Skin epidermis (tissue), 12 donors: ENCODE results near the gene RNPEPL1.
"Not testable (repeated sequence)": the region's sequence is repeated elsewhere in the genome, so short reads cannot be mapped to it uniquely, and the experiment has no call there.

Experiments used
- H3K27ac ChIP-seq, 21 experiments: fragments of 200-600 bp; sonication (generic) in 11 of 21; one replicate each; pipeline ENCODE4 v1.5.0; 2020; ENCODE audit warnings: mild to moderate bottlenecking in 3 of 21, inconsistent platforms in 2 of 21, moderate library complexity in 2 of 21
- H3K4me3 ChIP-seq, 7 experiments: fragments of 200-600 bp; sonication (generic) in 2 of 7; one replicate each; pipeline ENCODE4 v1.5.0; 2020; ENCODE audit warnings: inconsistent platforms in 2 of 7, mild to moderate bottlenecking in 2 of 7, moderate library complexity in 1 of 7

The RNPEPL1 gene

DNA sequence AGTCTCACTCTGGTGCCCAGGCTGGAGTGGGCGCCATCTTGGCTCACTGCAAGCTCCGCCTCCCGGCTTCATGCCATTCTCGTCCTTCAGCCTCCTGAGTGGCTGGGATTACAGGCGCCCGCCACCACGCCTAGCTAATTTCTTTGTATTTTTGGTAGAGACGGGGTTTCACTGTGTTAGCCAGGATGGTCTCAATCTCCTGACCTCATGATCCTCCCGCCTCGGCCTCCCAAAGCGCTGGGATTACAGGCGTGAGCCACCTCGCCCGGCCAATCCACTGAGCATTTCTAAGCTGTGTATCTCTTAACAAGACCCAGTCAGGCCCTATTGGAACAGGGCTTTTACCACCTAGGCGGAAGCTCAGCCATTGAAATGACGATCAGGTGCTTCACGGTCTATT, 5.1 kb upstream of the RNPEPL1 start:
- H3K4me3 ChIP-seq, result not testable (repeated sequence)
- H3K27ac ChIP-seq, result peak overlapping the region in 3 of 21 experiments; percentile 21 to 100 (median 24)

DNA sequence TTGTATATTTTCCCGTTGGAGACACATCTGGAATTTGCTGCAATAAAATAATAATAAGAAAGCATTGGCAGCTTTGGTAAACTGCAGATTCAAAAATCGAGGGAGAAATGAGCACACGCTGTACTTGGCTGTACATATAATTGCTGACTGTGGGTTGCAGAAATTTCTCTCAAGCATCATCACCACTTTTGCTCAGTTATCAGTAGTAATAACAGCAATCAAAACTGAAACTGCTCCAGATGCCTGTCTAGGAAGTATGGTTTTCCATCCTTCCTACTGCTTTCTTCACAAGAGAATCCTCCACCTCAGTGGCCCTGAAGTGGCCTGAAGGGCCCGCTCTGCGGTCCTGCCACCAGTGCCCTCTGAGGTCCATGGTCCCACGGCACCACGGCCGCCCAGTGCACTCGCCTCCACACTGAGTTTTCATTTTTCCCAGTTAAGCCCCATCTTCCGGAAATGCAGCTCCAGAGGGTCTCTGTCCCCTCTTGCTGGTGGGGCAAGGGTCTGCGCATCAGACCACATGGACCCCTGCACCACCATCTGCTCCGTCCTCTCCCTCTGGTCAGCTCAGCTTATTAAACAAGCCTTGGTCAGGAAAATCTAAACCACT, 4.2 kb upstream of the RNPEPL1 start:
- Histone ChIP-seq H3K27ac (peak overlapping the region in 12 of 21 experiments; percentile 30 to 95 (median 88)), H3K4me3 (no peak overlapping the region)

DNA sequence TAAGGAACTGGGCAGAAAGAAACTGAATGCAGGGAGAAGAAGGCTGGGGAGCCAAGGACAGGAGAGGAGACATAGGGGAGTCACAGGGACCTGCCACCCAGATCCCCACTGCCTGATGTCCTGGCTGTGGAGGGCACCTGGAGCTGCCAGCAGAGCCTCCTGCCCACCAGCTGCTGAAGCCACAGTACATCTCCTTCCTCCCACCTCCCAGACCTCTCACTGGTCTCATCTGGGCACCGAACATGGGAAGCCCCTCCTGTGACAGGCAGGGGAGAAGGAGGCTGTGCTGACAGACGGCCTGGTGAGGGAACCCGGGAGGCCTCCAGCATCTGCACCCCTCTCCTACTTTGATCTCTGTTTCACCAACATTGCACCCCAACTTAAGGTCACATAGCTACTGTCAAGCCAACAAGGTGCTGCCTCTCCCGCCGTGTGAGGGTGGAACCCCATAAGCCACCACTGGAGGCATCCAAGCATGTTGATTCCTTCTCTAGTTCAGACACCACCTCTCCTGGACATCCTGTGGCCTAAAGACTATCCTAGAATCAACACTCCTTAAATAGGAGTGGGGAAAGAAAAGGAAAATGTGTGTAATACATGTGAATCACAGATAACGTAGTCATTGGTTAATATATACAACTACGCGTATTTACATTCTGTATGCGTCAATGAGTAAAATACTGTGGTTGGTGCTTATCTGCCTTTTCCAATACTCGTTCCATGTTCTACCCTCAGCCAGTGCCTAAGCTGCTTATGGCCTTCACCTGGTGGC, 3.5 kb upstream of the RNPEPL1 start:
- Histone ChIP-seq H3K4me3 (peak overlapping the region in 2 of 7 experiments; percentile 58 to 74), H3K27ac (peak overlapping the region in 20 of 21 experiments; percentile 69 to 95 (median 88))

DNA sequence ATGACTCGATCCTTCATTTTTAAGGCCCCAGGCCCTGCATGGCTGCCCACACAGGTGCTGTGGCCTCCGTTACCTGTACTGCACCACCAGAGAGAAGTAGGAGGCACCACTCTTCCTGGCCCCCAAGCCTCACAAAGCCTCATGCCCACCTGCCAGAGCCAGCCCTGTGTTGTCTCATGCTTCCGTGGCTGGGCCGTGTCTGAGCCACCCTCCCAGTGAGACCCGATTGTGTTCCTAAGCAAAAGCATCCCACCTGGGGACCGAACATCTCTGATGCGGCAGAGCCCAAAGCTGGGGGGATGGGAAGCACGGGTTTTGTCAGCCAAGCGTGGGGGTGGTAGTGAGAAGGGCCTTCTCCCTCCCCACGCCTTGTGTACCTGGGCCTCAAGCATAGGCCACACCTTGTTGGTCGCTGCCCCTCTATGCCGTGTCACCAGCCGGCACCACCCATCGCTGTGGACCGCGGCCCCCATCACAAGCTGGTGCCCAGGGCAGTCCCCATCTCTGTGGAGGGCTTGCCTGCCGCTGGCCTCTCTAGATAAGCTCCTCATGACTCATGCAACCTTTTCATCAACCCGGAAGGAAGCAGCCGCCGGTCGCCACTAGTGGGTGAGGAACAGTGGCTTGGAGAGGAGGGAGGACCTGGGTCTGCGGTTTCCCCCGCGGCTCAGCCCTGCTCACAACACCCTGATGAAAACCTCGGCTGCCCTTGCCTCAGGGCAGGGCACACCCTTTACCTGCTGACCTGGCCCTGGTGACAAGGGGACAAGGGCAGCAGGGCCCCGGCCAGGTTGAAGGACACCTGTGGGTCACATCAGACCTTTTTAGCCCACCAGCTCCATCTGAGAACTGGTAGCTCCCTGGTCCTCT, 2.7 kb upstream of the RNPEPL1 start:
- peak overlapping the region; percentile 6 to 75 (median 58) for H3K4me3 ChIP-seq
- H3K27ac ChIP-seq, result peak overlapping the region; percentile 69 to 95 (median 87)

DNA sequence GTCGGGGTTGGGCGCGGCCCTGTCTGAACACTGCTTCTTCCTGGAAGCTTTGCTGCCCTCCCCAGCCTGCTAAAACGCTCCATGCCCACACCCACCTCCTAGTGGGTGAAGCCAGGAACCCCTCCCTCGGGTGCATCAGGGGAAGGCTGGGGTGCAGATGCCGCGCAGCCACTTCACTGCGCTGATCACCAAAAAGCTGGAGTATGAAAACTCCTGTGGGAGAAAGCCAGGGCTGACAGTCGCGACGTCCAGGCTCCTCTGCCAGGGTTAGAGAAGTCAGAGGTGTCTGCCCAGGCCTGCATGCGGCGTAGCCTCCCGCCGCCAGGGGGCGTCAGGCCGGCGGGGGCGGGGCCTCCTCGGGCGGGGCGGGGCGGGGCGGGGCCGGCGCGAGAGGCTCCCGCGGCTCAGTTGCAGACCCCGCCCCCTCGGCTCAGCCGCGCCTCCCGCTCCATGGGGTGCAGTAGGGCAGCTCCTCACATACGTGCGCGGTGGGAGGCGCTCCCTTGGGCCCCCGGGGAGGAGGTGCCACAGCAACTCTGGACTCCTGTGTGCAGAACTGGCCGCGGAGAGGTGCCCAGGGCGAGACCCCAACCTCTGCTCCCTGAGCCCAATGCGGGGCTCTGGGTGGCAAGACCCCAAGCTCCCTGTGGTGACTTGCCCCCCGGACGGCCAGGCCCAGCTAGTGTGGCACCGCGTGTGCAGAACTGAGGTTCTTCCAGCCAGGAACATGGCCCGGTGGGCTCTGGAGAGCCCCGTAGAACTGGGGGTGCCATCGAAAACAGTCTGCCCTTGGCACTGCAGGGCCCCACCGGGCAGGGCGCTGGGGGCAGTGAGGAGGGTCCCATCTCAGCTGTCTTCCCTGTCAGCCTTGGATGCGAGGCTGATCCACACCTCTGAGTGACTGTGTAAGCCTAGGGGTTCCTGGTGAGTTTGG, 1.8 kb upstream of the RNPEPL1 start:
- peak overlapping the region; percentile 69 to 95 (median 91) for H3K27ac ChIP-seq
- peak overlapping the region; percentile 55 to 75 (median 61) for H3K4me3 ChIP-seq

DNA sequence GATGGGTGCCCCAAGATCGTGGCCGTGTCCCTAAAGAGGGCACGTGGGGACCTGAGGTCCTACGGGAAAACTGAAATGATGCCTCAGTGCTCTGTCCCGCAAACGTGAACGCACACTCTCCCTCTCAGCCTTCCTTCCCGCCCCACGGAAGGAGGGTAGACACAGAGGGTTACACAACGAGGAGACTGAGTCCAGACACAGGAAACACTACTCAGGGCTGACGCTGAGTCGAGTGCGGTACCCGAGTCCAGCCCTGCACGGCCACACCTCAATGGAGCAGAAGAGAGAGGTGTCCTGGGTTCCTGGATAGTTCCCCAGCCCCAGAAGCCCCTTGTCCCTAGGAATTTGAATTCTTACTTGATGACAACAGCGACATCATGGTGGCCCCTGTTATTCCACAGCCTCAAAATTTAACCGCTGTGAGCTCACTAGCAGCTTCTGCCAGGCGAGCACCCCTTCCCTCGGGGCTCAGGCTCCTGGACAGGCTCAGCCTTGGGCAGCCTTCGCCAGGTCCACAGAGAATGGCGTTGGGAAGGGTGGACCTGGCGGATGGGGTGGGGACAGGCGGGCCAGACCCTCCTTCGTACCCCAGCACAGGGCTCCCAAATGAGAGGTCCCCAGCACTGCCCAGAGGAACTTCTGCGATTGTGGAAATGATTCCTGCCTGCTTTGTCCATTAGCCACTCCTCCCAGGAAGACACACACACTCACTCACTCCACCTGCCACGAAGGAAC, 980 bp upstream of the RNPEPL1 start:
- Histone ChIP-seq H3K27ac (peak overlapping the region; percentile 37 to 95 (median 91)), H3K4me3 (peak overlapping the region; percentile 55 to 75 (median 61))

DNA sequence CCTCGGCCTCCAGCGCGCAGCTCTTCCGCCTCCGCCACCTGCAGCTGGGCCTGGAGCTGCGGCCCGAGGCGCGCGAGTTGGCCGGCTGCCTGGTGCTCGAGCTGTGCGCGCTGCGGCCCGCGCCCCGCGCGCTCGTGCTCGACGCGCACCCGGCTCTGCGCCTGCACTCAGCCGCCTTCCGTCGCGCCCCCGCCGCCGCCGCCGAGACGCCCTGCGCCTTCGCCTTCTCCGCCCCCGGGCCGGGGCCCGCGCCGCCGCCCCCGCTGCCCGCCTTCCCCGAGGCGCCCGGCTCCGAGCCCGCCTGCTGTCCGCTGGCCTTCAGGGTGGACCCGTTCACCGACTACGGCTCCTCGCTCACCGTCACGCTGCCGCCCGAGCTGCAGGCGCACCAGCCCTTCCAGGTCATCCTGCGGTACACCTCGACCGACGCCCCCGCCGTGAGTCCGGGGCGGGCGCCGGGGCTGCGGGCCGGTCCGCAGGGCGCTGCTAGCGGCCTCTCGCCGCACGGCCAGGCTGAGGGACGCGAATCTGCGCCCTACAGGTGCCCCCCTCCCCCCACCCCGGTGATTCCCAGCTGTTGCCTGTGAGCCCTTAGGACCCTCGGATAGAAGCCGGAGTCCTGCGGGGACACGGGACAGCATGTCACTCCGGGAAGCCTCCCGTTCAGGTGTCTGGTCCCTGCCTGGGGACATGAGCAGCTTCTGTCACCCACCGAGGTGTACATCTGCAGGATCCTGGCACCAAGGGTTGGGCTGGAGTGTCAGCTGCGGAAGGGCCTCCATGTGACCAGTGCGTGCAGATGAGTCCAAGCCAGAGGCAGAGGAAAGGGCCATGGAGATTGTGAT, 616 bp downstream of the RNPEPL1 start:
- Histone ChIP-seq H3K27ac (peak overlapping the region in 20 of 21 experiments; percentile 47 to 90 (median 78)), H3K4me3 (peak overlapping the region; percentile 67 to 79 (median 71))

DNA sequence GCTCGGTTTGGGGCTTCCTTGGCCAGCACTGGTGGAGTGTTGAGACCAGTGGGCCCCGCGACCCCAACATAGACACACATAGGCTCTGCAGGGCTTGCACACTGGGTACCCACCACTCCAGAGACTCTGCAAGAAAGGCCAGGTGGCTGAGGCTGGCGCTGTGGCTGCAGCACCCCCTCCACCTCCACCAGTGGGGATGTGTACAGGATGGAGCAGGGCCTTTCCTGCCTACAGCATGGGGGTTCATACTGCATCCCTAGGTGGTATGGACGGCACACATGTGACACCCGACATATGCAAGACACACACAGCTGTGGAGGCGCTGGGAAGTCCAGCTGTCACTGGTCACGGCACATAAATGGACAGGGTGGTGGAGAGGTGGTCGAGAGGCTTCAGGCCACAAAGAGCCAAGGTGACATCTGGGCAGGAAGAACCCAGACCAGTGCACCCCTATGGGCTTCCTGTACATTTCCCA, 1.3 kb downstream of the RNPEPL1 start:
- Histone ChIP-seq H3K4me3 (peak overlapping the region; percentile 67 to 79 (median 71)), H3K27ac (peak overlapping the region in 13 of 21 experiments; percentile 10 to 90 (median 80))

DNA sequence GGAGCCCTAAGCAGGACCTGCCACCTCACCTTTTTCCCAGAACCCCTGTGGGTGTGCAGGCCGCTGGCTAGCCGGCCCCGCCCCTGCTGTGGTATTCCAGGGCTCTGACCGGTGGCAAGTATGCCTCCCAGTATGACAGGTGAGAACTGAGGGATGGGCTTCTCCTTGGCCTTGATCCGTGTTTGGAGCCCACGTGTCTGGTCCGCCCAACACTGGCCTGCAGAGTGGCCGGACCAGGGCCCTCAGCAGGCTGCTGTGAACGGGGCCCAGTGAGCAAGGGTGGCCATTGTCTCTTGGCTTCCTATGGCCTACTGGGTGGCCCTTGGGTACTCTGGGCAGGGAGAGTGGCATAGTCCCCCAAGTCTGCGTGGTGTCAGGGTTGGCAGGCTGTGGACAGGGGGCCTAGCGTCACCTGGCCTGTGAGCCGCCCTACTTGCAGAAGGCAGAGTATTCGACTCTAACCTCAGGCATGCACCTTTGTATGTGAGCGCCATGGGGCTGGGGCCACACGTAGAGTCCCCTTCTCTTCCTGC, 1.8 kb downstream of the RNPEPL1 start:
- peak overlapping the region in 6 of 21 experiments; percentile 10 to 86 (median 80) for H3K27ac ChIP-seq
- peak overlapping the region in 1 of 7 experiments; percentile 71 for H3K4me3 ChIP-seq

DNA sequence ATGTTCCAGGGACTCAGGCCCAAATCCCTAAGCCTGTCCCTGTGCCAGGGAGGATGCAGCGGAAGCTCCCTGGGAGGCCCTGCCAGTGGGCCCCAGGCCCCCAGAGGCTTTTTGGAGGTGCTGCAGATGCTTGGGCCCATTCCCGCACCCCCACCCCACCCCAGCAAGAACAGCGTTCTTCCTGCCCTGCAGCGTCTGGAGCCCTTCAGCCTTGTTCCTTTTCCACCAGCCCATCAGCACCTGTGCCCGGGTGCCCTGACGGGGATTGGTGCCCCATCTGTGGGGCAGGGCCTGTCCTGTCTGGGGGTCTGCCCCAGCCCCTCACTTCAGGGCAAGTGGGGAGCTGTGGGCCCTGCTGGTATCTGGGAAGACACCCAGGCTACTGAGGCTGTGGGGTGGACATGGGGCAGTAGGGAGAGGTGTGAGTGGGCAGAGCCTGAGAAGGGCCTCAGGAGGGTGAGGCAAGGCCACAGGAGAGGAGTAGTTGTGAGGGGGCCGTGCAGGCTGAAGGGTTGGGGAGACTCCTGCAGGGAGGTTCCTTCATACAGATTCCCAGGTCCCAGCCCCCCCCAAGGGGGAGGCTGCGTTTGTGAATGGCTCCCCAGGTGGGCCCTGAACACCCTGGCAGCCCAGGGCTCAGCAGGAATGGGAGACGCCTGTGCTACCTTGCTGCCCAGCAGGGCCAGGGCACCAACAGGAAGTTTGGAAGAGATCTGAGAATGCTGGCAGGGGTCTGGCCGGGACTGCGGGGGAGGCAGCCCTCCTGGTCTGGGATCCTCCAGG, 2.4 kb downstream of the RNPEPL1 start:
- H3K27ac ChIP-seq, result peak overlapping the region in 2 of 21 experiments; percentile 7 to 80
- no peak overlapping the region for H3K4me3 ChIP-seq

DNA sequence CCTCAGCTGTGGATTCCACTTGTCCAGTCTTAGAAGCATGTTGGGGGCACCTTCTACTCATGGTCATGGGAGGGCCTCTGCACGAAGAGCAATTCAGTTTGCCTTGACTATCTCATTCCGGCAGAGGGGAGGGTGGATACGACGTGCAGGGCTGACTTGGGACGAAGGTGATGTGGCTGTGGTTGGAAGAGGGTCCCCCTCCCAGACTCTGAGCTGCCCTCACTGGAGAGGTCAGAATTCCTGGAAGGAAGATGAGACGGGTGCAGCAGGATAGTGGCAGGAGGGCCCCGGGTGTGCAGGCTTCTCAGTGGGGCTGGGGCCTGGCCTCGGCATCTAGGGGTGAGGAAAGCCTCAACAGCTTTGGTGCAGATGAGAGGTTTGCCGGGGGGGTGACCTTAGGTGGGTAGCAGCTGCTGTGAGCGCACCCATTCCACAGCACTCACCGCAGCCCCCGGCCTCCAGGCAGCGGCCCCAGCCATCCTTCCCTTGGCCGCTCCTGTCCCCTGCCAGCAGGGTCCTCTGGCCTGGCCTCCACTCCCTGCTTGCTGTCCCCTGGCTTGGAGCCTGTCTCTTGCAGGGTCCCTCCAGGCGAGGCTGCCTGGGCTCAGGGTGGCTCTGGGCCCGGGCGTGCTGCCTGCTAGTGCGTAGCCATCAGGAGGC, 3.2 kb downstream of the RNPEPL1 start:
- Histone ChIP-seq H3K4me3 (no peak overlapping the region), H3K27ac (no peak overlapping the region)

DNA sequence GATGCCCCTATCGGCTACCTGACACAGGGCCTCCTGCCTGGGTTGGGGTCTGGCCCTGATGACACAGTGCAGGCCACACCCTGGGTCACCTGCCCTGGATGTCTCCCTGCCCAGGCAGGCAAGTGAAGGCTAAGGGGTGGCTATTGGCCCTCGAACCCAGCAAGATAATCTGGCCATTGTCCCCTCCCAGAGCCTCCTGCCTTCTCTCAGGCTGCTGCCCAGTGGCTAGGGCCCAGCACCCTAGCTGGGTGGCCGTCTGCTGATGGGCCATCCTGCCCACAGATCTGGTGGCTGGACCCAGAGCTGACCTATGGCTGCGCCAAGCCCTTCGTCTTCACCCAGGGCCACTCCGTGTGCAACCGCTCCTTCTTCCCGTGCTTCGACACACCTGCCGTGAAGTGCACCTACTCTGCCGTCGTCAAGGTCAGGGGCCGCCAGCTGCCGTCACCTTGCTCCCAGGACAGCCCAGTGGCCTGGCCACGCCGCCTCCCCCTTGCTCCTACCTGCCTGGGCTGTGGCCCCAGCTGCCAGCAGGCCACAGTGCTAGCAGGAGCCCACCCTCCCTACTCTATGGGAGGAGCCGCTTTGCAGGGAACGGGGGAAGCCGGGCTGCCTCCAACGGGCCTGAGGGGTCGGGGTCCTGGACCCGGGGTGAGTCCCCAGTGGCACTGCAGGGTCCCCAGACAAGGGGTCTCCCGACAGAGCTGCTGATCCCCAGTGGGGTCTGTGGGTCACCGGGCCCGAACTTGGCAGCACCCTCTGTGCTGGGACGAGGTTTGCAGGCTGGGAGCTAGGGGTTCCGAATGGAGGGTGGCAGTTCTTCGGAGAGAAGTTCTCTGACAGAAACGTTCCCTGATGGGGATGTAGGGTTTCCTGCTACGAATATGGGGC, 4.1 kb downstream of the RNPEPL1 start:
- H3K27ac ChIP-seq, result no peak overlapping the region
- no peak overlapping the region for H3K4me3 ChIP-seq

DNA sequence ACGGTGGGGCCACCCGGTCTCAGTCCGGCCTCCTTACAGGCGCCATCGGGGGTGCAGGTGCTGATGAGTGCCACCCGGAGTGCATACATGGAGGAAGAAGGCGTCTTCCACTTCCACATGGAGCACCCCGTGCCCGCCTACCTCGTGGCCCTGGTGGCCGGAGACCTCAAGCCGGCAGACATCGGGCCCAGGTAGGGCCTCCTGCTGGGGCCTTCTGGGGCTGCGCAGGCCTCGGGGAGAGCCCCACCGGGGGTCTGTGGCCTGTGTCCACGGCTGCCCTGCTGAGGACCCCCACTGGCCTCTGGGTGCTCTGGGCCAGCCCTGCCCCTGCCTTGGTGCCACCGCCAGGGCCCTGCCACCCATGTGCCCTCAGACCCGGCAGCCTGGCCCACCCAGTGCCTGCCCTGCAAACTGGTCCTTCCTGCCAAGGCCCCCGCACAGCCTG, 4.8 kb downstream of the RNPEPL1 start:
- H3K27ac ChIP-seq, result no peak overlapping the region

DNA sequence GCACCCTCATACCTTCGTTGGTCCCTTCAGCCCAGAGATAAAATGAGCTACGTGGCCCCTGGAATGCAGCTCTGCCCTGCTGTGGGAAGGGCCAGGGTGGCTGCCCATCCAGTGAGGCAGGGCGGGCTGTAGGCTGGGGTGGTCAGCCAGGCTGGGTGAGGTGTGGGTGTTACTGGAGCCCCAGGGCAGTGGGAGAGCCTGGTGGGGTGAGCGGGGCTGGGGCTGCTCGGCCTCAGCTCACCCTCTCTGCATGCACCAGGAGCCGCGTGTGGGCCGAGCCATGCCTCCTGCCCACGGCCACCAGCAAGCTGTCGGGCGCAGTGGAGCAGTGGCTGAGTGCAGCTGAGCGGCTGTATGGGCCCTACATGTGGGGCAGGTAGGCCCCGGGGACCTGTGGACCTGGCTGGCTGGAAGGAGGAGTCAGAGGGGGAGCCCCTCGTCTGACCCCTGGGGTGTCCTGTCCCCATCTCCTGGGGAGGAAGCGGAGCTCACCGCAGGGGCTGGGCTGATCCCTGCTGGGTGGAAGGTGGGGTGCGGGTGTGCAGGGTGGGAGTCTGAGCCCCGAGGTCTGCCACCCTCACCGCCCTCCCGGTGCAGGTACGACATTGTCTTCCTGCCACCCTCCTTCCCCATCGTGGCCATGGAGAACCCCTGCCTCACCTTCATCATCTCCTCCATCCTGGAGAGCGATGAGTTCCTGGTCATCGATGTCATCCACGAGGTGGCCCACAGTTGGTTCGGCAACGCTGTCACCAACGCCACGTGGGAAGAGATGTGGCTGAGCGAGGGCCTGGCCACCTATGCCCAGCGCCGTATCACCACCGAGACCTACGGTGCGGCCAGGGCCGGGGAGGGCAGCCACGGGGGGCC, 5.5 kb downstream of the RNPEPL1 start:
- Histone ChIP-seq H3K27ac (no peak overlapping the region), H3K4me3 (no peak overlapping the region)

More for the DNA sequence above, 4.8 kb downstream of the RNPEPL1 start:
- no peak overlapping the region for H3K4me3 ChIP-seq
